Tibial nerve (tissue), 4 donors: ENCODE measurements around the gene NEU1. TPM values are rescaled to one million over a fixed set of nuclear protein-coding genes. Genes with fewer than 3 reads are reported as not detected.

Experiments used
- DNase-seq, 2 donors: peaks; one replicate each; pipeline ENCODE4 v3.0.0-alpha.2; 2019; ENCODE audit warnings: low spot score in 2 of 2
- H3K27ac ChIP-seq, 4 donors: fragments of 200-600 bp; sonication (generic) in 3 of 4; one replicate each; pipeline ENCODE4 v1.5.1; 2017 to 2019; ENCODE audit warnings: mild to moderate bottlenecking in 1 of 4
- H3K27me3 ChIP-seq, 2 donors: fragments of 200-600 bp; sonication (generic) in 1 of 2; one replicate each; pipeline versions ENCODE4 v1.5.1 to v1.6.0; 2017 to 2019
- H3K36me3 ChIP-seq, 3 donors: fragments of 200-600 bp; sonication (generic); one replicate each; pipeline ENCODE4 v1.5.1; 2018 to 2019
- H3K4me1 ChIP-seq, 4 donors: fragments of 200-600 bp; sonication (generic) in 3 of 4; one replicate each; pipeline ENCODE4 v1.5.1; 2017 to 2019
- H3K4me3 ChIP-seq, 4 donors: fragments of 200-600 bp; sonication (generic) in 3 of 4; one replicate each; pipeline ENCODE4 v1.5.1; 2017 to 2019; ENCODE audit warnings: mild to moderate bottlenecking in 1 of 4, moderate library complexity in 1 of 4
- H3K9me3 ChIP-seq, 4 donors: fragments of 200-600 bp; sonication (generic) in 3 of 4; one replicate each; pipeline ENCODE4 v1.5.1; 2017 to 2019
- CTCF ChIP-seq, 5 experiments: fragments of 200-600 bp in 3 of 5; fragments of 450-650 bp in 2 of 5; sonication (generic) in 3 of 5; IDR thresholded peaks; one replicate each; pipeline ENCODE4 v1.5.1; 2016 to 2019; ENCODE audit warnings: antibody characterized with exemption in 5 of 5, mild to moderate bottlenecking in 3 of 5, moderate library complexity in 2 of 5
- EP300 ChIP-seq, 2 donors: sonication (generic); formaldehyde crosslinking; IDR thresholded peaks; one replicate each; pipeline ENCODE4 v1.6.1; 2017; ENCODE audit warnings: antibody characterized with exemption in 2 of 2, mild to moderate bottlenecking in 1 of 2
- POLR2A ChIP-seq, 2 donors: fragments of 450-650 bp; IDR thresholded peaks; one replicate each; pipeline ENCODE4 v1.6.1; 2017; ENCODE audit warnings: antibody characterized with exemption in 2 of 2, mild to moderate bottlenecking in 2 of 2, moderate library complexity in 2 of 2
- WGBS, 2 donors: methylation state at CpG; one replicate each; pipeline ENCODE4 v1.1.5; 2018; 5-methylcytosine and 5-hydroxymethylcytosine counted together
- total RNA-seq, 4 donors: library from RNA; depleted of rRNA; stranded (reverse); fragments of >200 nt; gene quantifications; one replicate each; pipeline ENCODE4 v1.1.0, GENCODE V29; 2016

Gene NEU1
- total RNA-seq, 4 donors from 2014 or later = 25.8 to 44.6 (median 33.8) TPM

GRCh38 chr6:31884528-31885035 lies 22.0 kb upstream of the NEU1 start:
- Histone ChIP-seq H3K27ac (no peak overlapping the region), H3K4me3 (no peak overlapping the region), H3K4me1 (no peaks in the 10 kb centered on the region), H3K27me3 (no peaks in the 10 kb centered on the region), H3K36me3 (peaks cover 9 to 100% (median 42%) of the 10 kb centered on the region in 3 donors), H3K9me3 (no peaks in the 10 kb centered on the region)
- DNase-seq = no peak
- TF ChIP-seq CTCF (IDR thresholded peaks at IDR 0.05) (no peak), EP300 (IDR thresholded peaks at IDR 0.05) (no peak), POLR2A (IDR thresholded peaks at IDR 0.05) (no peak)
- 90 to 94% methylated on average over 18 to 20 of the region's 22 CpGs for WGBS, 2 donors

DNA sequence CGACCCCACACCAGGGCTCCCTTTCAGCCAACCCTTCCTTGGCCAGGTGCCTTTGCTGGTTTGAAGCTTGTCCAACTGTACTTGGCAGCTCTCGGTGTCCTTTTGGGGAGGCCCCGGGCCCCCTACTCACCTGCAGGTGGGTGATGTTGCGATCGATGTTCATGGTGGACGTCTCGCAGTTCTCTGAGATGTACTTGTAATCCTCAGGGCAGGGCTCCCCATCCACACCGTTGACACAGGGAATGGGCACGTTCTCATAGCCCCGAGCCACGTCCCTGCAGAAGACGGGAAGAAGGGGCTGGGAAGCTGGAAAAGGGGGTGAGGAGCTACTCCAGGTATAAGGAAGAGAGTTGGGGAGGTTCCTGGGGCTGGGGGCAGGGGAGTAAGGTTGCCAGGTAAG lies 21.1 kb upstream of the NEU1 start:
- H3K27me3 ChIP-seq = no peaks in the 10 kb centered on the region
- H3K4me1 ChIP-seq = no peaks in the 10 kb centered on the region
- H3K27ac ChIP-seq = no peak overlapping the region
- WGBS, 2 donors = 89 to 90% methylated on average over 12 of the region's 12 CpGs
- TF ChIP-seq CTCF (IDR thresholded peaks at IDR 0.05) = no peak
- no peak for TF ChIP-seq EP300 (IDR thresholded peaks at IDR 0.05)
- TF ChIP-seq POLR2A (IDR thresholded peaks at IDR 0.05) = no peak
- no peak overlapping the region for H3K4me3 ChIP-seq
- H3K36me3 ChIP-seq = peaks cover 9 to 94% (median 44%) of the 10 kb centered on the region in 3 donors
- H3K9me3 ChIP-seq = no peaks in the 10 kb centered on the region
- DNase-seq = no peak

DNA sequence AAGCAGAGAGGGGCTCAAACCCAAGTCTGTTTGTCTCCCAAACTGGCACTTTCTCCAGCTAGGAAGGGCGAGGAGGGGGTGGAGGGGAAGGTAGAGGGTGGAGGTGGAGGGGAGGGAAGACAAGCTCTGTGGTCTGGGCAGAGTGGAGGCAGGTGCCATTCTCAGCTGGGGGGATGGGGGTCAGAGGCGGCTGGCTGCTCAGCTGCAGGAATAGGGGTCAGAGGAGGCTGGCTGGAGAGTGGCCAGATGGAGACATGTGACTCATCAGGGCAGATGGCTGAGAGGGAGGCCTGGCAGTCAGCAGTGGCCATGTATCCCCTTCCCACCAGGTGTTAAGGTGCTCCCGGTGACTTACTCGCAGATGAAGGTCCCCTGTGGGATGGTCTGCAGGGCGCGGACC lies 19.7 kb upstream of the NEU1 start:
- WGBS, 2 donors = 76 to 80% methylated on average over 6 of the region's 6 CpGs
- TF ChIP-seq POLR2A (IDR thresholded peaks at IDR 0.05) (no peak), CTCF (IDR thresholded peaks at IDR 0.05) (no peak), EP300 (IDR thresholded peaks at IDR 0.05) (no peak)
- no peak for DNase-seq
- Histone ChIP-seq H3K4me1 (no peaks in the 10 kb centered on the region), H3K4me3 (no peak overlapping the region), H3K36me3 (peaks cover 9 to 80% (median 35%) of the 10 kb centered on the region in 3 donors), H3K9me3 (no peaks in the 10 kb centered on the region), H3K27me3 (no peaks in the 10 kb centered on the region), H3K27ac (no peak overlapping the region)

GRCh38 chr6:31881136-31881859 lies 18.7 kb upstream of the NEU1 start:
- Histone ChIP-seq H3K9me3 (no peaks in the 10 kb centered on the region), H3K4me3 (no peak overlapping the region), H3K27me3 (no peaks in the 10 kb centered on the region), H3K36me3 (peaks cover 9 to 70% (median 33%) of the 10 kb centered on the region in 3 donors), H3K27ac (no peak overlapping the region), H3K4me1 (no peaks in the 10 kb centered on the region)
- no peak for DNase-seq
- WGBS, 2 donors = 73 to 74% methylated on average over 9 of the region's 9 CpGs
- no peak for TF ChIP-seq EP300 (IDR thresholded peaks at IDR 0.05)
- TF ChIP-seq CTCF (IDR thresholded peaks at IDR 0.05) = no peak
- no peak for TF ChIP-seq POLR2A (IDR thresholded peaks at IDR 0.05)

DNA sequence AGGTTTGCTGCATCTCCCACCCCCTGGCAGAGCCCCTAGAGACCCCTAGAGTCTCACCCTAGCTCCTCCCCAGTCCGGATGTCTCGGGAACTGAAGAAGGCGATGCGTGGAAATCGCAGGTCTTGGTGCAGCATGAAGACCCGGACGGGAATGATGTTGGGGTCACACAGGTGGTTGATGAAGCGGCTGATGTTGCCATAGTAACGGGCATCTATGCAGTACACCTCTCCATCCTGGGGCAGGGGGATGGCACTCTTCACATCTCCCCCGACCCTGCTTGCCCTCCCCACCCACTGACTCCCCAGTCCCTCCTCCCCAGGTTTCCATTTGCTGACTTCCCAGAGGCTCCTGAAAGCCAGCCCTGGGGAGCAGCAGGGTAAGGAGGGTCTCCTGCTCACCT lies 18.0 kb upstream of the NEU1 start:
- Histone ChIP-seq H3K4me3 (no peak overlapping the region), H3K27me3 (no peaks in the 10 kb centered on the region), H3K27ac (no peak overlapping the region), H3K36me3 (peaks cover 9 to 63% (median 33%) of the 10 kb centered on the region in 3 donors), H3K9me3 (no peaks in the 10 kb centered on the region), H3K4me1 (no peaks in the 10 kb centered on the region)
- no peak for DNase-seq
- TF ChIP-seq EP300 (IDR thresholded peaks at IDR 0.05) (no peak), POLR2A (IDR thresholded peaks at IDR 0.05) (no peak), CTCF (IDR thresholded peaks at IDR 0.05) (no peak)
- 88 to 92% methylated on average over 10 of the region's 10 CpGs for WGBS, 2 donors
